Endometrial microvascular endothelial cells (primary cell): Measurements from ENCODE around the gene SNRPA1. TPM values are rescaled to one million over a fixed set of nuclear protein-coding genes. Genes with fewer than 3 reads are reported as not detected.

ENCODE experiments used
- in situ Hi-C: cut with HindIII; loops from 2 replicates; pipeline ENCODE4 v1.10.0; 2017; ENCODE audit warnings: low sequenced_read_pairs, low pct_unique_long_range_greater_than_20kb; ENCODE audit errors: inconsistent ontology term
- total RNA-seq: library from RNA; depleted of rRNA; stranded (reverse); fragments of >200 nt; gene quantifications from one replicate; pipeline ENCODE4 v1.2.3, GENCODE V29; 2015; ENCODE audit errors: inconsistent ontology term

The SNRPA1 gene
- total RNA-seq, 1 donor from 2014 or later: 59.7 TPM

- in situ Hi-C loops: loop anchor here (10.0 kb wide), 1 partner anchor 365 kb away; no protein-coding TSS in a partner anchor
These were observed 25.4 kb downstream of the SNRPA1 start for GRCh38 chr15:101269479-101270223.

GRCh38 chr15:101267320-101268104 lies 27.5 kb downstream of the SNRPA1 start:
- in situ Hi-C loops: no loop called here

DNA sequence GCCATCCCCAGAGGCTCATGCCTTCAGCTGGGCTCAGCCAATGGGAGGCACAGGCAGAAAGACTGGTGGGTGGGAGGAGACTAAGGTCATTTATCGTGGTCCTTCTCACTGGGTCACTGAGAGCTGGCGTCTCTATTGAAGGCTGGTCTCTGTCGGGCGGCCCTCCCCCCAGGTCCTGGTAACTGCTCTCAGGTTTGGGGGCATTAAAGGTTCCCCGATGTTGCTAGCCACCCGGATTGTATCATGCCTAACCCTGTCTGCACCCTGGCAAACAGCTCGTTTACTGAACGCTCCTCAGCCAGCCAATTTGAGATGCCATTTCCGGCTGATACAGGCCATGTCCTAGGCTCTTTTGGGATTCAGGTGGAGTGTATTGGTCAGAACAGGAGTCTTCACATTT lies 28.3 kb downstream of the SNRPA1 start:
- in situ Hi-C loops: no loop called here

DNA sequence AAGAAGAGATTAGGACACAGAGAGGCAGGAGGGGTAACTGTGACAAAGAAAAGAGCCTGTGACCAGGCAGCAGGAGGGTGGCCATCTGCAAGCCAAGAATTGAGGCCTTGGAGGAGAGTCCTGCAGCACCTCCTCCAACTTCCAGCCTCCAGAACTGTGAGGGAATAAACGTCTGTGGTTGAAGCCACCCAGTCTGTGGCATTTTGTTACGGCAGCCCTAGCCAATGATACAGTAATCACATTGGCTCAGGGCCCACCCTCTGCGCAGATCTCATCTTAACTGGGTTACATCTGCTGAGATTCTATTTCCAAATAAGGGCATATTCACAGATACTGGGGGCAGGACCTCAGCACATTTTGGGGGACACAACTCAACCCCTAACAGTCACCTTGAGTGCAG lies 29.0 kb downstream of the SNRPA1 start:
- in situ Hi-C loops: no loop called here

GRCh38 chr15:101264911-101265641 lies 30.0 kb downstream of the SNRPA1 start:
- in situ Hi-C loops: no loop called here

DNA sequence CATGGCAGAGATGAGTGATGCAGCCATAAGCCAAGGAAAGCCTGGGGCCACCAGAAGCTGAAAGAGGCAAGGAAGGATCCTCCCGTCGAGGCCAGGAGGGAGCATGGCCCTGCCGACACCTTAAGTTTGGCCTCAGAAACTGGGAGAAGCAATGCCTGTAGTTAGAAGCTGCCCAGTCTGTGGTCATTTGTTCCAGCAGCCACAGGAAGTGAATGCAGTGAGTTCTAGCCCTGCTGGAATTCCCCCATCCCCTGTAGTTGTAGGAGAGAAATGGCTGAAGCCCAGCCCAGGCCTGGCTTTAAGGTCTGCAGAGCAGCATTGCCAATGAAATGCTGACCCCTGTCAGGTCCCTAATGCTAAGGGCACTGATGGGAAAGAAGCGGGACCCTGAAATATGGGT lies 31.0 kb downstream of the SNRPA1 start:
- in situ Hi-C loops: no loop called here

- in situ Hi-C loops: no loop called here
These were observed 32.5 kb downstream of the SNRPA1 start for GRCh38 chr15:101262551-101262950.

GRCh38 chr15:101258238-101259144 lies 36.6 kb downstream of the SNRPA1 start:
- in situ Hi-C loops: no loop called here

GRCh38 chr15:101256757-101257156 lies 38.3 kb downstream of the SNRPA1 start:
- in situ Hi-C loops: no loop called here

- in situ Hi-C loops: no loop called here
These were observed 39.3 kb downstream of the SNRPA1 start for GRCh38 chr15:101255615-101256241.

- in situ Hi-C loops: no loop called here
These were observed 40.0 kb downstream of the SNRPA1 start for GRCh38 chr15:101255051-101255395.

GRCh38 chr15:101254157-101255050 lies 40.6 kb downstream of the SNRPA1 start:
- in situ Hi-C loops: no loop called here

GRCh38 chr15:101252836-101253235 lies 42.2 kb downstream of the SNRPA1 start:
- in situ Hi-C loops: no loop called here

DNA sequence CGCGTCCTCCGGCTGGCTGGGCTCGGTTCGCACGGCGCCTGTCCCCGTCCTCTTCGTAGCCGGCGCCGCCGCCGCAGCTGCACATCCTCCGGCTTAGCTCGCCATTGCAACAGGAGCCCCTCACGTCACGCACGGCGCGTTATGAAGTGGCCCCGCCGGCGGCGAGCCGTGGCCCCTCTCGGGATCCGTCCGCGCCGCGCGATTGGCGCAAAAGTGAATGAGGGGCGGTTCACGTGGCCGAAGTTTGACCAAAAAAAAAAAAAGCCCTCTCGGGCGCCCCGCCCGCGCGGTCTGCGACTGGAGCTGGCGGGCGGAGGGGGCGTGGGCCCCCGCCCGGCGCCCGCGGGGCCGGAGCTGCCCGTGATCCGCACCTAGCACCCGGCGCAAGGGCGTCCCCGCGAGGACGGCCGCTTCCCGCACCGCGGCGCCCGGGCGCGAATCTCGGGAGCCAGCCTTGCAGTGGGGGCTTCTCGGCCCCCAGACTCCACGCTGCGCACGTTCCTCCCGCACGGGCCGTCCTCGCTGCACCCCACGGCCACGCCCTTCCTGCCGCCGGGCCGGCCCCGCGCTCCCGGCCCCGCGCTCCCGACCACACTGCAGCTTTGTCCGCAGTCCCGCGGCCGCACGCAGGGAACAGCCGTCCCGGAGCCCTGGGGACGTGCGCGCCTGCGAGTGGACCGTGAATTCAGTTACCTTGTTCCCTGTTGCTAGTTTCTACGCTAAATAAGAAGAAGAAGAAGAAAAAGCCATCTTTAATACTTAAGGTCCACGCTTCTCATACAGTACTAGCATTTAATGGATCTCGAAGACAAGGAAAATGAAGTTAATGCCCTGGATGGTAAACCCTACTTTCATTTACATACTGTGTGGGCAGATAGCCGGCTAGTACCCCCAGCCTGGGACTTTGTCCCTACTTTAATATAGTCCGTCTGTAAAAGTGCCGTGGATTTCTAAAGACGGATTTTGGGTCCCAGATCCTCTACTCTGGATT lies 42.9 kb downstream of the SNRPA1 start, which contains the start of gene CHSY1:
CHSY1 (minus strand) TSS at position 219 of the 991 bp plus-strand sequence. CDS start 592 bp downstream, outside the sequence.
- in situ Hi-C loops: no loop called here

DNA sequence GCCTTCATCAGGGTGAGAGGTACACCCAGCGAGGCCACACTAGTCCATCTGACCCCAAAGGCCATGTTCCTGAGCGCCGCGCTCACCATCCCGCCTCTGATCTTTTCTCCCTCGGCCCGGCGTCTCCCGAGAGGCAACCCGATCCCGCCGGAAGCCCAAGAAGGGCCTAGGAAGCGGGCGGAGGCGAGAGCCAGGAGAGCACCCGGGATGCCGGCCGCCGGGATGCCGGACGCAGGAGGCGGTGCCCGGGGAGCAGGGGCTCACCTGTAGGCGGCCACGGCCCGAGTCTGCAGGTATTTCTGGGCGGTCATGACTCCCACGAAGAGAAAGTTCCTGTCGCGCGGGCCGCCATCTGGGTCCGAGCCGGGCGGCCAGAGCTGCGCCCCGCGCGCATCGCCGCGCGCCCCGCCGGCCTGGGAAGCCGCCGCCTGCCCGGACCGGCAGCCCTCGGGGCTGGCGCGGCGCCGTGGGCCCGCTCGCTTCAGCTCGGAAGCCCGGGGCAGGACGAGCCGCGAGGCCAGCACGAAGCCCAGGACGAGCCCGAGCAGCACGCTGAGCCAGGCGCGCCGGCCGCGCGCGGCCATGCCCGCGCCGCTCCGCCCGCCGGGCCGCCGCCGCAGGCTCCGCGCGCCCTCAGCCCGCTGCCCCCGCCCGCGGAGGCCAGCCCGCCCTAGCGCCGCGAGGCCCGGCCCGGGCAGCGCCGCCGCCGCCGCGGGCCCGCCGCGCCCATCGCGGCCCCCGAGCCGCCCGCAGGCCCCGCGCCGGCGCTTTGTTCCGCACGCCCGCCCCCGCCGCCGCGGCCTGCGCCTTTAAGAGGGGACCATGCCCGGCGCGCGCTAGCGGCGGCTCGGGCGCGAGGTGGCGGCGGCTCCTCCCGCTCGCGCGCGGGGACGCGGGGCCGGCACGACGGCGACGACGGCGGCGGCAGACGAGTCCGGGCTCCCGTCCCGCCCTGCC lies 43.9 kb downstream of the SNRPA1 start:
- in situ Hi-C loops: no loop called here
